ENCODE data around the gene AXIN2.

The AXIN2 gene

GRCh38 chr17:65553009-65553645 is 8.3 kb downstream of the AXIN2 start:
- DNase-seq: no peak

- no peak for DNase-seq
Observed at GRCh38 chr17:65552214-65552613, 9.2 kb downstream of the AXIN2 start.

- DNase-seq: no peak
Observed at GRCh38 chr17:65551267-65552040, 10.0 kb downstream of the AXIN2 start.

GRCh38 chr17:65550758-65551157 is 10.7 kb downstream of the AXIN2 start:
- DNase-seq: no peak

GRCh38 chr17:65550075-65550662 is 11.3 kb downstream of the AXIN2 start:
- DNase-seq: no peak

DNA sequence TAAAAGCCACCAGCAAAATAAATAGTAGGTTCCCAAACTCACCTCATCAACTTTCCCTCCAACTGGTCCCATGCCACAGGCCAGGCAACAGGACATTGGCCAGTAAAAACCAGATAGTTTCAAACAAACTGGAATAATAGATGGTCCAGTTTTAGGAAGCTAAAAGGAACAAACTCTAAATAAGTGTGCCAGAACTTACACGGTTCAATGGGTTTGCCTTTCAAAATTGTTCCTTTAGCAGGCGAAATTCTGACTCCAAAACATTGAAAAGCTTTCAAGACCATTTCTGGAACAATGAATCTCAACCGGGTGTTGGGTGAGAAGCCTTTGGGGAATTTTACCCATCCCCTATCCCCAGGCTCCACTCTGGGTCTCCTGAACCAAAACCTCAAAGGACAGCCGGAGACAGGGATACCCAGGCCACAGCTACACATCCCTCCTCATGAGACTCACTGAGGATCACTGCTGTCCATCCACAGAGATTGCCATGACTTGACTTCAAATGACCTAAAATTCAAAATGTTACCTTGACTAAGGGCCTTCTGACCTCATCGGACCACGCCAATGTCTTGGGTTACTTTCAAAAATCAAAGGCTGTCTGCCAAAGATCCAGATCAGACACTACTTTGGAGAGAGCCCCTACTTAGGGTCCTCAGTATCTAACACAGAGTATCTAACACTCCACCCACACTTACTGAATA is 13.0 kb downstream of the AXIN2 start:
- DNase-seq: no peak

GRCh38 chr17:65547253-65547670 is 14.2 kb downstream of the AXIN2 start:
- DNase-seq: no peak

- DNase-seq: no peak
Observed at GRCh38 chr17:65546579-65546978, 14.9 kb downstream of the AXIN2 start.

GRCh38 chr17:65545705-65546523 is 15.5 kb downstream of the AXIN2 start:
- no peak for DNase-seq

GRCh38 chr17:65544672-65545071 is 16.8 kb downstream of the AXIN2 start:
- DNase-seq: no peak

DNA sequence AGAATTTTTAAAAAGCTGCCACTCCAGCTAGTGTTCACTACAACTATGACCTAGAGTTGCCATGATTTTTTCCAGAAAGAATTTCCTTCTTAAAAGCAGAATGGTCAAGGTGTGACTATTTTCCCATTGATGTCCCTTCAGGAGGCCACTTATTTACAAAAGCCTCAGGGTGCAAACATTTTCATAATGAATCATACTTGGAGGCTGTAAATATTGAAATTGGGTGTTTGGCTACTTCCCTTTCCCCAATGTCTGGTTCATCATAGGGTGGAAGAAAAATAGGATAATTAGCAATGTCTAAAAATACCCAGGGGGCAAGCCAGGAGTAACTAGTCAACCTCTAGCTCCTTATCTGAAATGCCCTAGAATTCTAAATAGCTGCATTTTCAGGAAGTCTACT is 18.8 kb downstream of the AXIN2 start:
- no peak for DNase-seq

- DNase-seq: no peak
Observed at GRCh38 chr17:65542067-65542466, 19.4 kb downstream of the AXIN2 start.

- DNase-seq: no peak
Observed at GRCh38 chr17:65541453-65541852, 20.0 kb downstream of the AXIN2 start.

DNA sequence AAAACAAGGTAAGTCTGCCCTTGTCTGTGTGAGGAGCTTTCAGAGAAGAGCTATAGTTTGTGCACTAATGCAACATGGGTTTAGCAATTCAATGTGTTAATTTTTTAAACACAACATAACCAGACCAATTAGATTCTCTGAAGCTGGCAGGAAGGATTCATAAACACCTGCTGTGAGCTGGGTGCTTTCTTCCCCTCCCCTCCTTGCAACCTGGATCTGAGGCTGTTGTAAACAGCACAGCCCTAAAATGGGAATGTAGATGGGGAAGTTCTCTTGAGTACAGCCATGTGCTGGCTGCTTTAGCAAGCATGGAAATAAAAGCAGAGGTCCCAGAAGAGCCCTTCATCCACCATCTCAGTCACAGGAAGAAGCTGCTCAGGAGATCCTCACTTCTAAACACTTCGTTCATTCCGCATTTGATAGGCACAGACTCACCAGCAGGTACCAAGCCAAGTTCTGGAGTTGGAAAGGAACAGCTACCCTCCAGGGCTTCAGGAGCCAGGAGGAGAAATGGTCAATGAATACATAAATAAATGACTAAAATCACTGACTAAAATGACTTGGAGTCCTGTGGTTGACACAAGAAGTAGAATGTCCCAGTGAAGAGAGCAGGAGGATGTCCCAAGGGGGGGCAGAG is 21.7 kb downstream of the AXIN2 start:
- no peak for DNase-seq

- no peak for DNase-seq
Observed at GRCh38 chr17:65538675-65539529, 22.5 kb downstream of the AXIN2 start.

DNA sequence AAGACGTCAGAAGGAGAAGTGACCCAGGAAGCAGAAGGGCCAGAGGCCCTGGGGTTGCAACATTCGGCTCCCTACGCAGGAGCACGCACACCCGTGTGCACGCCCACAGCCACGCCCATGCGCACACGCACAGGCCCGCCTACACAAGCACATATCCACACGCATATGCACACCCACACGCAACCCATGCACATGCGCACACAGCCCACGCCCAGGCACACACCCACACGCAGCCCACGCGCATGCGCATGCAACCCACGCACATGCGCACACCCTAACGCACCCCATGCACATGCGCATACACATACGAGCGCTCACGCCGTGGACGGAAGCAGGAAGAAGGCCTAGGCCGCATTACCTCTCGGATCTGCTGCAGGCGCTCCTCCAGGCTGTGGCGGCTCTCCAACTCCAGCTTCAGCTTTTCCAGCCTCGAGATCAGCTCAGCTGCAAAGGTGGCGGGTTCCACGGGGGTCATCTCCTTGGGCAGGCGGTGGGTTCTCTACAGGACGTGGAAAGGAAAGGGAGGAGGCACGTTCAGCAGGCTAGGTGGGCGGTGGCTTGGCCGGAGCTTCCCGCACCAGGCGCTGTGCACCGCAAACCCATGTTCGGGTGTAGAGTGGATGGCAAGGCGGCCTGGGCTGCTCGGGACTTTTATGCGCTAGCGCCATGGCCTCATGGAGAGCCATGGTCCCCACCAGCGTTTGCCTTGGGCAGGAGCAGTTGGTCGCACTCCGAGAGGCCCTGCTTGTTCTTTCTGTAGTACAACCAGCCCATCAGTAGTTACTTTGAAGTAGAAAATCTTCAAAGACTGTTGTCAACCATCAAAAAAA is 23.4 kb downstream of the AXIN2 start:
- DNase-seq: no peak

DNA sequence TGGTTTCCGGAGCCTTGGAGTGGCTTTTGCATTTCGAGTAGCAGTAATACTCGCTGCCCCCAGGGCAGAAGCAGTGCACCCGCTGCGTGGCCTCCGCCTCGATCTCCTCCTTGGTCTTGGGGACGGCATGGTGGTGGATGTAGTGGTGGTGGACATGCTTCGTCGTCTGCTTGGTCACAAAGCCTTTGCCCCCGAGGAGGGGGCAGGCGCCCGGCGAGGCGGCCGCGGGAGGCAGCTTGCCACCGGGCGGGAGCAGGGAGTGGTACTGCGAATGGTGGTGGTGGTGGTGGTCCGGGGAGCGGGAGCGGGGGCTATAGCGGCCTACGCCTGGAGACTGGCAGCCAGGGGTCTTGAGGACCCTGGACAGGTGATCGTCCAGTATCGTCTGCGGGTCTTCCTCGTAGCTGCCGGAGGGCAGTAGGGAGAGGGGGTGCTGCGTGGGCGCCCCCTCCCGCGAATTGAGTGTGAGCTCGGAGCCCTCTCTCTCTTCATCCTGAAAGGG is 24.1 kb downstream of the AXIN2 start:
- no peak for DNase-seq

GRCh38 chr17:65536573-65537342 is 24.7 kb downstream of the AXIN2 start:
- DNase-seq: no peak
